GM12801 (cell line): ENCODE data around the gene STOM.

Source experiments
- CTCF ChIP-seq: IDR thresholded peaks from one replicate; pipeline ENCODE4 v1.5.1; 2011; ENCODE audit warnings: control low read depth; ENCODE audit not compliant: insufficient read length; ENCODE audit errors: extremely low read depth

STOM gene

GRCh38 chr9:121322037-121322736 is 47.9 kb downstream of the STOM start:
- no peak for TF ChIP-seq CTCF

DNA sequence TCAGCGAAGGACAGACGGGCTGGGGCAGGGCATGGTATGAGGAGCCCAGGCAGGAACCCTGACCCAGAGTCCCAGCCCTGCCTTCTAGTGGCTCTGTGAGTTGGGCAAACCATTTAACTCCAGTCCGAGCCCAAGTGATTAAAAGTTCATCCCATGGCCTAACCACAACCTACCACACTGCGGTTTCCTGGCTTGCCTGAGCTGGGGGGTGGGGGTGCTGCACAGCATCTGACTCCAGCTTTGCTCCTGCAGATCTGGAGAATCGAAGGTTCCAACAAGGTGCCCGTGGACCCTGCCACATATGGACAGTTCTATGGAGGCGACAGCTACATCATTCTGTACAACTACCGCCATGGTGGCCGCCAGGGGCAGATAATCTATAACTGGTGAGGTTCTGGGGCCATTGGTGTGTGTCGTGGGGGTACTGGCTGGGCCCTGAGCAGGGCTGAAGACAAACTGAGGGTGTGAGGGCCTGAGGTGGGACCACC is 49.0 kb downstream of the STOM start:
- no peak for TF ChIP-seq CTCF

- no peak for TF ChIP-seq CTCF
These were observed 50.7 kb downstream of the STOM start for GRCh38 chr9:121319383-121319780.

DNA sequence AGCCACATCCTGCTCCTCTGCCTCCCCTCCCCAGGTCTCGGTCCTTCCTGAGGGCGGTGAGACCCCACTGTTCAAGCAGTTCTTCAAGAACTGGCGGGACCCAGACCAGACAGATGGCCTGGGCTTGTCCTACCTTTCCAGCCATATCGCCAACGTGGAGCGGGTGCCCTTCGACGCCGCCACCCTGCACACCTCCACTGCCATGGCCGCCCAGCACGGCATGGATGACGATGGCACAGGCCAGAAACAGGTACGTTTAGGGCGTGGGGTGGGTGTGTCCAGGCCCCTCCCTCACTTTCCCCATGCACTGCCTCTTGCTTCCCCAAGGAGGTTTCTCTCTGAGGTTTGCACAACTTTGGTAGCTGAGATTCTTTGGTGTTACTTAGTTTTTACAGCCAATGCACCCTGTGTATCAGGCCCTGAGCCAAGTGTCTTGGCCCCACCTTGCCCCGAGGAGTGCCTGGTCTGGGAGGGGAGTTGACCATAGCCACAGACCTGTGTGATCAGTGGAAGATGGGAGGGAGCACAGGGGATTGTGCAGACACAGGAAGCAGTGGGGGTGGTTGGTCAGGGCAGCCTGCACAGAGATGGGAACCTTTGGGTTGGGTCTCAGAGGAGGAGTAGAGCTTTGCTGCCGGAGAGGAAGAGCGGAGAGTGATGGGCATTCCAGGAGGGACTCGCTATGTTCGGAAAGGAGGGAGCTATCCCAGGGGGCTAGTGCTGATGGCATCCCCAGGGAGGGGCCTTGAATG is 51.2 kb downstream of the STOM start:
- TF ChIP-seq CTCF: no peak

DNA sequence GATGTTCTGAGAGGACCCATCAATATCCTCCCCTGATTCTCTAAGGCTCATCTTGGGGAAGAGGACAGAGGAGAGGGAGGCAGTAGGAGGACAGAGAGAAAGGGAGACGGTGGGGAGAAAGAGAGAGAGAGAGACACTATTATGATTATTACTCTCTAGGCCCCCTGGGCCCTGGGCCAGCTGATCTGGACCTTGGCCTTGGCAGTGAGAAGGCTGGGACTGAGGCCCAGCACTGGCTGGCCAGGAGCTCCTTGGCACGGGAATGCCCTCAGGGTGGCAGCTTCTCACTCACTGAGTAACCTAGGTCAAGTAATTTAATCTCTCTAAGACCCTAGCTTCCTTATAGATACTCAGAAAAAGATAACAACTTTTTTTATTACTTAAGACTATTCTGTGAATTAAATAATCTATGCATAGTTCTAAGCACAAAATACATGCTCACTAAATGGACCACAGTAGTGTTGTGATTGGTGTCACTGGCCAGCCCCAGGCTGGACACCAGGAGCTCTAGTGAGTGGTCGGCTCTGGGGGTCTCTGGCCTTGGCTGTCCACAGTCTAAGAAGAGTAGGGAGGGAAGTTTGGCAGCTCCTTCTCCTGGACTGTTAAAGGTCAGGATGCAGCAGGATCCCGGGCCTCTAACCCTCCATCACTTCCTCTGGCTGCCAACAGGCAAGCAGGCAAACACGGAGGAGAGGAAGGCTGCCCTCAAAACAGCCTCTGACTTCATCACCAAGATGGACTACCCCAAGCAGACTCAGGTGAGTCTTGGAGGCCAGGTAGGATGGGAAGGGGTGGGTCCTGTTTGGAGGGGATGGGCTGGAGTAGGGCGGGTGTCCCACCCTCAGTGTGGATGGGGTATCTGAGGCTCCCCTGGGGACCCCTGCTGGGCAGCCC is 52.1 kb downstream of the STOM start:
- TF ChIP-seq CTCF: no peak

DNA sequence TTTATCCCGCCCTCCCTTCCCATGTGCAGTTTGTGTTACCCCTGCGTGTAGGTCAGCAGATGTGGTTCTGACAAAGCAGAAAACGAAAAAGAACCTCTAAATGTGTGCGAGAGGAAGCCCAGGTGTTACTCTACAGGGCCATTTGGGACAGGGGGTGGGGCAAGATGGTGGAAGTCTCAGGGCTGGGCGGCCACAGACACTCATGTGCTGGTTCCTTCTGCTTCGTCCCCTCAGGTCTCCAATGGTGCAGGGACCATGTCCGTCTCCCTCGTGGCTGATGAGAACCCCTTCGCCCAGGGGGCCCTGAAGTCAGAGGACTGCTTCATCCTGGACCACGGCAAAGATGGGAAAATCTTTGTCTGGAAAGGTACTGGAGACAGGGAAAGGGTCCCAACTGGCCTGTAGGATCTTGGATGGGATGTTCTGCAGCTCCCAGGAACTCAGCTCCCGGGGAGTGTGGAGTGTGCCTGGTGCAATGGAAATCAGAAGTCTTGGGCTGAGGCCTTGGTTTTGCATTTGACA is 53.1 kb downstream of the STOM start:
- no peak for TF ChIP-seq CTCF

DNA sequence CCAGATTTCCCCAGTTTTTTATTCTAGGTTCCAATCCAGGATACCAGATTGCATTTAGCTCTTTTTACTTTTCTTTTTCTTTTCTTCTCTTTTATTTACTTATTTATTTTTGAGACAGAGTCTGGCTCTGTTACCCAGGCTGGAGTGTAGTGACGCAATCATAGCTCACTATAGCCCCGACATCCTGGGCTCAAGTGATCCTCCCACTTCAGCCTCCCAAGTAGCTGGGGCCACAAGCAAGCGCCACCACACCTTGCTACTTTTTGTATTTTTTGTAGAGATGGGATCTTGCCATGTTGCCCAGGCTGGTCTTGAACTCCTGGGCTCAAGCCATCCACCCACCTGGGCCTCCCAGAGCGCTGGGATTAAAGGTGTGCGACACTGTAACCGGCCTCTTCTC is 53.7 kb downstream of the STOM start:
- TF ChIP-seq CTCF: no peak
